Endometrial microvascular endothelial cells (primary cell): Measurements from ENCODE around the gene USP22. TPM values are rescaled to one million over a fixed set of nuclear protein-coding genes. Genes with fewer than 3 reads are reported as not detected.
"Not testable (repeated sequence)": the region's sequence is repeated elsewhere in the genome, so short reads cannot be mapped to it uniquely, and the experiment has no call there.

Experiments used
- in situ Hi-C: cut with HindIII; loops from 2 replicates; pipeline ENCODE4 v1.10.0; 2017; ENCODE audit warnings: low sequenced_read_pairs, low pct_unique_long_range_greater_than_20kb; ENCODE audit errors: inconsistent ontology term
- total RNA-seq: library from RNA; depleted of rRNA; stranded (reverse); fragments of >200 nt; gene quantifications from one replicate; pipeline ENCODE4 v1.2.3, GENCODE V29; 2015; ENCODE audit errors: inconsistent ontology term

USP22 gene
- total RNA-seq, 1 donor from 2014 or later, result 183 TPM

DNA sequence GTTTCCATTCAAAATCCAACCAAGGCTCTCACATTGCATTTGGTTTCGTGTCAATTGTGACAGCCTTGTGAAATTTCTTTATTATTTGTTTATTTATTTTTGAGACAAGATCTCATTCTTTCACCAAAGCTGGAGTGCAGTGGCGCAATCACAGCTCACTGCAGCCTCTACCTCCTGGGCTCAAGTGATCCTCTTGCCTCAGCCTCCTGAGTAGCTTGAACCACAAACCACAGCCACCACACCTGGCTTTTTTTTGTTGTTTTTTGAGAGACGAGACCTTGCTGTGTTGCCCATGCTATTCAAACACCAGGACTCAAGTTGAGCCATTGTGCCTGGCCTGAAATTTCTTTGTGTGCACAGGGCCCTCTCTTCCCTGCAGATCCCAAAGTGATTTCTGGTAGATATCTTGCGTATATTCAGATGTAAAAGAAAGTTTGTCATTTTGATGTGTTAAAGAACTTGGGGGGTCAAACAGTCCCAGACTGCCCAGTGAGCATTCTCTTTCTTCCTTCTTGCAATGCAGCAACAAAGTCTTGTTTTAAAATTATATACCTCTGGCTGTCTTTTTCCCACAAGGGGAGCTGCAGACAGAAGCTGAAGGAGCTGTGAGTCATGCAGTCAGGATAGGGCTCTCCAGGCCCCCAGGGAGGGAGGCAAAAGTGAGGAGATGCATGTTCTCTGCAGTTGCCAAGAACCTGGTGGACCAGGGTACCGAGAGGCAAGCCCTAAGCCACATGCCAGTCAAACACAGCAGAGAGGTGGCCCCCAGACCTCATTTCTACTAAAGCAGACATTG lies 15.5 kb upstream of the USP22 start:
- in situ Hi-C loops, result no loop called here

DNA sequence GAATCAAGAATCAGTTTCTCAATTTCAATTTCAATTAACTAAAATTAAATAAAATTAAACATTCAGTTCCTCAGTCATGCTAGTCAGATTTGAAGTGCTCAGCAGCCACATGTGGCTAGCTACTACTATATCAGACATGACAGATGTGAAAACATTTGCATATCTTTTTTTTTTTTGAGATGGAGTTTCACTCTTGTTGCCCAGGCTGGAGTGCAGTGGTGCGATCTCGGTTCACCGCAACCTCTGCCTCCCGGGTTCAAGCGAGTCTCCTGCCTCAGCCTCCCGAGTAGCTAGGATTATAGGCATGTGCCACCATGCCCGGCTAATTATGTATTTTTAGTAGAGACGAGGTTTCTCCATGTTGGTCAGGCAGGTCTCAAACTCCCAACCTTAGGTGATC lies 10.2 kb upstream of the USP22 start:
- in situ Hi-C loops, result not testable (repeated sequence)

DNA sequence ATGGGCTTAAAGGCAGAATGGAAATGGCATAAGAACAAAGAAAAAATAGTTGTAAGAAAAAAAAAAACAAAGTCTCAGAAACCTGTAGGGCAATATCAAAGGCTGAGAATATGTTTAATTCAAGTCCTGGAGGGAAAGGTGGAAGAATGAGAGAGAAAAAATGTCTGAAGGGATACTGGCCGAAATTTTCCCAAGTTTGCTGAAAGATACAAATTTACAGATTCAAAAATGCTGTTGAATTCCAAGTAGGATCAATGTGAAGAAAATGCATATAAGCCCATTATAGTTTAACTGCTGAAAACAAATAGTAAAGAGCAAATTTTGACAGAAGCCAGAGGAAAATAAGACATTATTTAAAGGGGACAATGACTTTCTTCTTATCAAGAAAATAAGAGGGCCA lies 6.6 kb upstream of the USP22 start:
- in situ Hi-C loops, result no loop called here

DNA sequence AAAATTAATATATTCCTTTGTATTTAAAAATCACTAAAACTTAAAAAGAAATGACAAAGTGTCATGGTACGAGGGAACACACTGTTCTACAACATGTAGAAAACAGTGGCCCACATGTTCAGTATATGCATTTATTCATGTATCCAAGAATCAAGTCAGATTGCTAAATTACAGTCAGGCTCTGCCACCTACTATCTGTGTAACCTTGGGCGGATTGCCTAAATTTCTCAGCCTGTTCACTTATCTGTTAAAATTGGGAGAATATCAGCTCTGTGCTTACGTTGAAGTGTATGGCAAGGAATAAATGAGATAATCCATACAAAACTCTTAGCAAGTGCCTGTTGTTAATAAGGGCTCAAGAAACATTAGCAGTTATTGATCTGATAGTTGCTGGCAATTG lies 3.4 kb upstream of the USP22 start:
- in situ Hi-C loops, result no loop called here

DNA sequence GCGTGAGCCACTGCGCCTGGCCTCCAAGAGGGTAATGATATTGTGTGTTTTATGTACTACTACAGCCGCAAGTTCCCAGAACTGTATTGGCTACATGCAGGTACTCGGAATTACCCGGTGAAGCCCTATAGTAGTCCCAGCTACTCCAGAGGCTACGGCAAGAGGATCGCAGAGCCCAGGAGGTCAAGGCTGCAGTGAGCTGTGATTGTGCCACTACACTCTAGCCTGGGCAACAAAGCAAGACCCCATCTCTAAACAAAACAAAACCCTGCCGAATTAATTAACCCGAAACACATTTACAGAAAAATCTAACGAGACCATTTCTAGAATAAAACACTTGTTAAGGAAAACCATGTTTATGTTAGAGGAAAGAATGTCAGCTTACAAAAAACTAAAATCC lies 2.2 kb upstream of the USP22 start:
- in situ Hi-C loops, result no loop called here

DNA sequence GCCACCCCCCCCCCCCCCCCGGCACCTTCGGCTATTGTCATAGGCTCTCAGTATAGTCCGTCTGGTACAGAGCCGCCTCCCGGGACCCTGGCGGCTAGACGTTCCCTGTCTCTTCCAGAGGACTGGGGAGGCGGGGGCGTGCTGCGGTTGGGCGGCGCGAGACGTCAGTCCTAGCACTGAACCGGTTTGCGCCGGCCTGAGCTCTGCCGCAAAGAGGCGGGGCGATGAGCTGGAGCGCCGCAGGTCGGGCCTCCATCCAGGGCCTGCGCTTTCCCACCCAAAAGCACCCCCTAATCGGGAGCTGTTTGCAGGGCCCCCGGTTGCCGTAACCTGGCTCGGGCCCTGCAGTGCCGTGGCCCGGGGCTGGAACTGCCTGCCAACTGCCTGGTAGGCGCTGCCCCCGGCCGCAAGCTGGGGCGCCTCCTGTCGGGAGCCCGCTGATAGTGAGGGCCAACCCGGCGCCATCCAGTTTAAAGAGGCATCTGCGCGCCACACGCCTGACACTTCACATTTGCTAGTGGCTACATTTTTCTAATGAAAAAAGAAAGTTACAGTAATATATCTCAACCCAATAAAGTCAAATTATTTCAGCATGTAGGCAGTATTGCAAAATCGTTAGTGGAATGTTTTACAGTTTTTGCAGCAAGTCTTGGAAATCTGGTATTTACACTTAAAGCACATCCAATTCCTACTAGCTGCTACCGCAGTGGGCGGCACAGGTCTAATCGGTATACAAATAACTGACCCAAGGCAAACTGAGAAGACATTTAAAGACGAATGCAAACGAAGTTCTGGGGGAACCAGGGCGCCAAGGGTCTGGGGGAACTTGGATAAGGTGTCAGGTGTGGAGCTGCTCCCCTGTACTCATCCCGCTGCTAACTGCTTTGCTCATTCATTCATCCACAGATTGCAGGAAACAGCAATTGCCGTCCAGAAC lies 753 bp upstream of the USP22 start:
- in situ Hi-C loops, result no loop called here

DNA sequence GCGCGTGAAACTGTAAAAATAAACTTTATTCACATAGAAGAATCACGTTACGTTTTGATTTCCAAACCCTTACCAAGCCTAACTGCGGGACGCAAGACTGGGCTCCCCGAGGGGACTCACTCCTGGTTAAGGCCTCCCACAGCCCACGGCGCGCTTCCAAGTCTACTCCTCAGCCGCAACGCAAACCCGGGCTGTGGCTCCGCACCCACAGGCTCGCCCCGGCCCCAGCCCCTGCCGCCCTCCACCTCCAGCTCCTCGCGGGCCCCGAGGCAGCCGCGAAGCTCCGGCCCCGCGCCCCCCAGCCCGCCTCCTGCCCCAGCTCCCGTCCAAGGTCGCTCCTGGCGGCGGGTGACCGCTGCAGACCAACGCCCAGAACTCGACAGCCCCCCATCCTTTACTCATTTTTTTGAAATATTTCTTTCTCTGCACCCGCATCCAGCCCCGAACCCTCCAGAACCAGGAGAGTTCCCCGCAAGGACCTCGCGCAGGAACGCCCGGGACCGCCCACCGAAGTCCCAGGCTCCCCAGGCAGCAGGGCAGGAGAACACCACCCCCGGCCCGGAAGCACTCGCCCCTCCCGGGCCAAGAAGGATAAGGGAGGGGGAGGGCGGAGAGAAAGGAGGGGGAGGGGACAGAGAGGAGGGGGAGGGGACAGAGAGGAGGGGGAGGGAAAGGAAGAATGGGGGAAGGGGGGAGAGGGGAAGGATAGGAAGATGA lies 912 bp downstream of the USP22 start:
- in situ Hi-C loops, result no loop called here

DNA sequence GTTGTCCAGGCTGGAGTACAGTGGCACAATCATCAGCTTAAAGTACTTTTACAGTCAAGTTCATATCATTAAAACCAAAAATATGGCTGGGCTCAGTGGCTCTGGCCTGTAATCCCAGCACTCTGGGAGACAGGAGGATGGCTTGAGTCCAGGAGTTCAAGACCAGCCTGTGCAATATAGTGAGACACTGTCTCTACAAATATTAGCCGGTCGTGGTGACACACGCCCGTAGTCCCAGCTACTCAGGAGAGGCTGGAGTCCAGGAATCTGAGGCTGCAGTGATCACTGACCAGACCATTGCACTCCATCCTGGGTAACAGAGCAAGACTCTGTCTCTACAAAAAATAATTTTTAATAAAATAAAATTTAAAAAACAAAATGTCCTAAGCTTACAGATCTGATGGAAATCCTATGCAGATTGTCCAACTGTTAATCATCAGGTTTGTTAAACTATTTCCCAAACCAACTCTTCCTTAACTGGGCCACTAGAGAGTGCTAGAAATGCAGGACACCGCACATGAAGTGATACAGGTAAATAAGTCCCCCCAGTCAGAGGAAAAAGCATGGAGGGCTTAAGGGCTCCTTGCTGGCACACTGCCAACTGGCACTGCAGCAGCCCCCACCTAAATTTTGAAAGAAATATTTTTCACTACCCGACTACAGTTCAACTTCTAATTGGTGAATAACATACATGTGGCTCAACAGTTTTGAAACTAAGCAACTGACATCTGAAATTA lies 2.8 kb downstream of the USP22 start:
- in situ Hi-C loops, result no loop called here

DNA sequence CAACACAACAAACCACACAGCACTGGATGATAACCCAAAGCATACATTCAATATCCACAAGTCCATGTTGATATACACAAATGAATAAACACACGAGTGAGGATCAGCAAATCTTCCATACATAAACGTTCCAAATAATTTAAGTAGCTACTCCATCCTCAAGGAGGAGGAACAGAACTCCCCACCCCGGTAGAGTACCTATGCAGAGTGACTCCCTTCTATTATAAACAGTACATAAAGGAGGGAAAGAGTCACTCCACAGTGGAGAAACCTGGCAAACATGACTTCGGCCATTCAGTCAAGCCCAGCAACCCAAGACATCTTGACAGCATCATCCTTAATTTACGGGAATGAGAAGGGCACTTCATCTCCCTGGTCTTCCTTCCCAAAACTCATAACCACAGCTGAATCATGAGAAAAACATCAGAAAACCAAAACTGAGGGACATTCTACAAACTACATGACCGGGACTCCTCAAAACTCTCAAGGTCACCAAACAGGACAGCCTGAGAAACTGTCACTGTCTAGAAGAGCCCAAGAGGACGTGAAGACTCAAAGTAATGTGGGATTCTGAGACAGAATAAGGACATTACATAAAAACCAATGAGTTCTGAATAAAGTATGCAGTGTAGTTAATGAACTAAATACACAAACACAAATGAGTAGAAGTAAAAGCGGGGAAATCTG lies 5.6 kb downstream of the USP22 start:
- in situ Hi-C loops, result no loop called here

DNA sequence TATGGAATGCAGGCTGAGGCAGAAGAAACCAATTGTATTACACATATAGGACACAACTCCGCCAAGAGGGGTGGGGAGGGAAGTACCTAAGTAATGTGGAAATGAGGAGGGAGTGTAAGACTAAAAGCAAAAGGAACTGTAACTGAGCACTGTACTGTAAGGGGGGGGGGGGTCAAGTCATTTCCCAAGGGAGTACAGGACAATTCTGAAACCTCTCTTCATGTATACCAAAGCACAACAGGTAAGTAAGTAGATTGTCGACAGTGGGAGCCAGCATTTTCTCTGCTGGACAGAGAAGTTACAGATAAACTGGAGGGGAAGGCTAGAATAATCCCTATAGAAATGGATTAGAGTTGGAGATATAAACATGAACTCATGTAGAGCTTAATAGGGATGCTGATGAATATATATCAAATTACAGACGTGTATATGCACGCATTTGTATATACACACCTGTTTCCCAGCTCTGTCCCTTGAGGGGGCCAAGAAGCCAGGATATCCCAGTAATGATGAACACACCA lies 6.4 kb downstream of the USP22 start:
- in situ Hi-C loops, result no loop called here

DNA sequence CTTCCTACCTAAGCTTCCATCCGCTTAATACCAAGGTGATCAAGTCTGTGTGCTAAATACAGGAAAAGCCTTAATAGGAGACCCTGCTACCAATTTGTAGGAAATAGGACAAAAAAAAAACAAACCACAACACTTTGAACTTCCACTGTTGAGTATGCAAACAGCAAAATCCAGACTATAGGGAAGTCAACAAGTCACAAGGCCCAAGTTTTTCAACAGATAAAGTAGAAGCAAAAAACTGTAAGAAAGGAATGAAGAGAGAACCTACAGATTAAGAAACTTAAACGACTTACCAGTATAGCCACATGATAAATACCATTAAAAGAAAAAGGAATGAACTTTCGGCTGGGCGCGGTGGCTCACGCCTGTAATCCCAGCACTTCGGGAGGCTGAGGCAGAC lies 7.4 kb downstream of the USP22 start:
- in situ Hi-C loops, result no loop called here

DNA sequence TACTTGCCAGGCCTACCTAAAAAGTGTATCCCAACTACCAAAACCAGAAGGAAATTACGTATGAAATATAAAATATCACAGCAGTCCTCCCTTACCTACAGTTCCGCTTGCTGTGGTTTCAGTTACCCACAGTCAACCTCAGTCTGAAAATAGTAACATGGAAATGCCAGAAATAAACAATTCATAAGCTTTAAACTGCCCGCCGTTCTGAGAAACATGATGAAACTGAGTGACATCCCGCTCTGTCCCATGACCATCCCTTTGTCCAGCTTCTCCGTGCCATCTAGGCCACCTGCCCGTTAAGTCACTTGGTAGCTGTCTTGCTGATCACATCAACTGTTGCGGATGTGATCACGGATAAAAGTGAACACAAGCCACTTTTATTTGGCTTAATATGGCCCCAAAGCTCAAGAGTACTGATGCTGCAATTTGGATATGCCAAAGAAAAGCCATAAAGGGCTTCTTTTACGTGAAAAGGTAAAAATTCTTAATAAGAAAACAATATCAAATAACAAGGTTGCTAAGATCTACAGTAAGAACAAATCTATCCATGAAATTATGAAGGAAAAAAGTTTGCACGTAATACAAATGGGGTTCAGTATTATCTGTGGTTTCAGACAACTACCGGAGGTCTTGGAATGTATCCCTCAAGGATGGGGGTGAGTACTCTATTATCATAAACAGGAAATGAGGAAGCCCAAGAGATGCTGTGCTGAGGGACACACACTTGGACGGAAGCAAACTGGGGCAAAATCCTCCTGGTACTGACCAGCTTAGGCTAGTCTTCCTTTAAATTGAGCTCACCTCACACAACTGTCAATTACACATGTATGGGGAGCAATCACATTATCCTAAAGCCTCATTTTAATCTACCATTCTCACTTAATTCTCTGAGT lies 8.2 kb downstream of the USP22 start:
- in situ Hi-C loops, result no loop called here

DNA sequence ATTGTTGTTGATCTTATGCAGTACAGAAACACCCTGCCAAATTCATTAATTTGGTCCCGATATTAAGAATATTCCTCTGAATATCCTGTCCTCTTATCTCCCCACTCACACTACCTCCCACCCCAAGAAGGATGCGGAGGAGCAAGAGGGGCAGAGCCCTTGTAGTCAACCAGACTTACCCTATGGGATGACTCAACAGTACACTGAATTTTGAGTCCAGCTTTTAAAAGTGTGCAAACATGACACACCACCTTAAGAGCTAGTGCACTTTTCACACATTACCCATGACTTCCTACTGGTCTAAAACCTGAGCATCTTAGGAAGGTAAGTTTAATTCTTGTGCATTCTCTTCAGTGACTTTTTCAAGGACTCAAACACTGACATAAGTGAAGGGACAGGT lies 9.5 kb downstream of the USP22 start:
- in situ Hi-C loops, result no loop called here

DNA sequence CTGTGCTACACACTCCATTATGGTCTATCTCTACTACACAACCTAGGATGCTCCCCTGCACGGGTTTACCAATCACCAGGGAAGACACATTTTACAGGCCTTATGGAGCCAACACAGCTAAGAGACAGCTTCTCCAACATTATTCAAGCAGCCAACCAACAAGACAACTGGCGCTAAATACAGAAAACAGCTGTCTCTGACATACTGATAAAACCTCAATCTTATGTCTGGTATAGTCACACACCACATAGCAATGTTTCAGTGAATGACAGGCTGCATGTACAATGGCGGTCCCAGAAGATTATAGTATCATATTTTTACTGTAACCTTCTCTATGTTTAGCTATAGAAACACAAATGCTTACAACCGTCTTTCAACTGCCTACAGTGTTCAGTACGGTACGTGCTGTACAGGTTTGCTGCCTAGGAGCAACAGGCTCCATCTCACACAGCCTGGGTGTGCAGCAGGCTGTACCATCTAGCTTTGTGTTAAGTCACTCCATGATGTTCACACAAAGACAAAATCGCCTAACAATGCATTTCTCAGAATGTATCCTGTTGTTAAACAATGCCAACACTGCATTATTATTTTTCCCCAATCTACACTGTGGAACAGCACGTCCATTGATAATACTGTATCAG lies 10.9 kb downstream of the USP22 start:
- in situ Hi-C loops, result no loop called here

DNA sequence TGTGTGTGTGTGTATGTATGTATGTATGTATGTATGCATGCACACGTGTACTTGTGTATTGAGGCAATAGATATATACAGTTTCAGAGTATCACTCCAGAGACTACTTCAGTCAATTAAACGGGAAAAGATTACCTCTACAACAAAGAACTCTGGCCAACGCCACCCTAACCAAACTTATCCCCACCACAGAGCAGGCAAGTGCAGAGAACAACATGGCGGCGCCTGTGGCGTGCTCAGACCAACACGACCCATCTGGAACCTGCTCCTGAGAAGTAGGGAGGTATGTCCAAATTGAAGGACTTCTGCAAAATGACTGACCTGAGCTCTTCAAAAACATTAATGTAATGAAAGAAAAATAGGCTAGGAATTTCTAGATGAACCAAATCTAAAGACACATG lies 12.4 kb downstream of the USP22 start:
- in situ Hi-C loops, result no loop called here

DNA sequence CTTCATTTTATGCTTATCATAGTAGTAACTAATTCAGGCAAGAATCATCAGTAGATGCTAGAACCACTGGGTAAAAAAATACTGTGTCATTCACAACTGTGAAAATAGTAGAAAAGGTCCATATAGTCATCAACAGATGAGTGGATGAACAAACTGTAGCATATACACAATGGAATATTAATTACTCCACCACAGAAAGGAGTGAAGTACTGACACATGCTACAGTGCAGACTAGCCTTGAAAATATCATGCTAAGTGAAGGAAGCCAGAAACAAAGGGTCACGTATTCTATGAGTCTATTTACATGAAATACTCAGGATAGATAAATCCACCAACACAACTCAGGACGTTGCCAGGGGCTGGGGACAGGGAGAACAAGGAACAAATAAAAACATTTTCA lies 13.3 kb downstream of the USP22 start:
- in situ Hi-C loops, result no loop called here

DNA sequence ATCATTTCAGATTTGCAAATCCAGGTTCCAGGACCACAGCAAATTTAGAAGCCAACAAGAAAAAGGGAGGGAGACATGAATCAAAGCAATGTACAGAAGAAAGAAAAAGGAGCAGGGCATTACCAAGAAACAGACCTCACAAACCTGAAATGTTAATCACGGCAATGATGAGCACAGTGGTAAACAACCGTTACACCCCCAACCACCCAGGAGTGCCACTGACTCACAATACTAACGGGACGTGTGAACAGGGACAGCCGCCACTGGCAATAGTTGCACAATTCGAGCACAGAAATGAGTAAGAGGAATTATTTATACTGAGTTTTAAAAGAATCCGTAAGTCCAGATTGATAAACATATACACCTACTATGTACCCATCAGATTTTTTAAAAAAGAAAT lies 13.8 kb downstream of the USP22 start:
- in situ Hi-C loops, result no loop called here
